ENCODE data around the gene CC2D1A.

CC2D1A gene

DNA sequence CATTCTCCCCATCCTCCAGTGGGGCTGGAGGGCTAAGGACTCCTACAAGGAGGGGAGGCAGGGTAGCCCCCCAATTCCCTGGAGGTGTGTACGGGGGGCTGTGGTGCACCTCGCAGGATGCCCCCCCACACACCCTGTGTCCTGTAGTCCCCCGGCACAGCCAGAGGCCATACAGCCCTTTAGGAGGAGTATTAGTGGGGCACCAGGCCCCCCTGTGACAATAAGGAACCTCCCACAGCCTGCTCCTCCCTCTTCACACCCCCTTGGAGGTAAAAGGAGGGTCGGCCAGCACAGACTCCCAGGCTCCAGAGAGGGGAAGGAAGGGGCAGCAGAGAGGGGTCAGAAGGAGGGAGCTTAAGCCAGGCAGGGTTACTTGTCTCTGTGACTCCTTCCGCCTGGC lies 29.2 kb upstream of the CC2D1A start, which contains the start of gene NANOS3:
TSS of gene NANOS3 (plus strand) at position 301 of the 400 bp plus-strand sequence. CDS start 115 bp downstream, outside the sequence.
- in situ Hi-C loops (cut with HindIII; ENCODE audit: low sequenced_read_pairs): loop anchor here (25.0 kb wide), 1 partner anchor 510 kb away; the partner anchor contains the start of gene ADGRE5

DNA sequence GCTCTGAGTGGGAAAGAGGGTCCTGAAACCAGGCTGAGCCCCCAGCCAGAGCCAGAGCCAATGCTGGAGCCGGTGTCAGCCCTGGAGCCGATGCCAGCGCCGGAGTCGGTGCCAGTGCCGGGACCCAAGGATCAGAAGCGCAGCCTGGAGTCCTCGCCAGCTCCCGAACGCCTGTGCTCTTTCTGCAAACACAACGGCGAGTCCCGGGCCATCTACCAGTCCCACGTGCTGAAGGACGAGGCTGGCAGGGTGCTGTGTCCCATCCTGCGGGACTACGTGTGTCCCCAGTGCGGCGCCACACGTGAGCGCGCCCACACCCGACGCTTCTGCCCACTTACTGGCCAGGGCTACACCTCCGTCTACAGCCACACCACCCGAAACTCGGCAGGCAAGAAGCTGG lies 28.7 kb upstream of the CC2D1A start:
- in situ Hi-C loops (cut with HindIII; ENCODE audit: low sequenced_read_pairs): loop anchor here (25.0 kb wide), 1 partner anchor 510 kb away; the partner anchor contains the start of gene ADGRE5

DNA sequence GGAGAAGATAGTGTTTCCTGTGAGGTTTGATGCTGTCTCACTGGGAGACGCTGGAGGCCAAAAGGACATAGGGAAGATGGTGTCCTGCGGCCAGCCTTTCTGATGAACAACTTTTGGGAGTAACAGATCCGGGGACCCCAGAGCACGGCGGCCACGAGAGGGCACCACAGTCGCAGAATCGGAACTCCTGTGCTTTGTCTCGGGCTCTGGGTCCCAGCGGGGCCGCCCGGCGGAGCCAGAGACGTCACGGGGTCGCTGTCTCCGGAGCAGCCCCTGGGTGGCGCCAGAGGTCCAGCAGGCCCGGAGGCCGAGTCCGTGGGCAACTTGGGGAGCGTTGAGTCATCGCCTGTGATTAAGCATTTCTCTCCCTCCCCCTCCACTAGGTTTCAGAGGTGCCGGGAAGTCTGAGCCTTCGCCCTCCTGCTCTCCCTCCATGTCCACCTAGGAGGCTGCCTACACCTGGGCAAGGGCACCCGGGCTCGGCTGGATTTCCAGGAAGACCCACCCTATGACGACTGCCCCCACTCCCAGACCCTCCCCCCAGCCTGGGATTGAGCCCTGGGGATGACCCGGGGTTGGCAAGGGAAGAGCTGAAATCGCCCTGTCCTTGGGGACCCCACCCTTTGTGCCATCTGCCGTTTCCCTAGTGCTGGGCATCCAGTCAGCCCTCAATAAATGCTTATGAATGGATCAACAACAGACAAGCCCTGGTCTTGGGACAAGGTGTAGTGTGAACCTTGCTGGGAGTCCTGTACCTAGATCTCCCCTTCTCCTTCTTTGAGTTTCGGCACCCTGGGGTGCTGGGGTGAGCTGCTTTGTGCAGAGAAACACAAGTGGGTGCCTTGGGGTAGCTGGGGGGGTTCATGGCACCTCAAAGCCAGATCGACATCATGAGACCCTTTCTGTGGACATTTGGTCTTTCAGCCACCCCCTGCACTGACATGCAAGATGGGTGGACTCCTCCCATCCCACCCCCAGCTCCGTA lies 25.6 kb upstream of the CC2D1A start:
- in situ Hi-C loops (cut with HindIII; ENCODE audit: low sequenced_read_pairs): loop anchor here (10.0 to 25.0 kb wide), 2 partner anchors 254 to 507 kb away; partner anchors contain the start of genes ADGRE5 and ASF1B

DNA sequence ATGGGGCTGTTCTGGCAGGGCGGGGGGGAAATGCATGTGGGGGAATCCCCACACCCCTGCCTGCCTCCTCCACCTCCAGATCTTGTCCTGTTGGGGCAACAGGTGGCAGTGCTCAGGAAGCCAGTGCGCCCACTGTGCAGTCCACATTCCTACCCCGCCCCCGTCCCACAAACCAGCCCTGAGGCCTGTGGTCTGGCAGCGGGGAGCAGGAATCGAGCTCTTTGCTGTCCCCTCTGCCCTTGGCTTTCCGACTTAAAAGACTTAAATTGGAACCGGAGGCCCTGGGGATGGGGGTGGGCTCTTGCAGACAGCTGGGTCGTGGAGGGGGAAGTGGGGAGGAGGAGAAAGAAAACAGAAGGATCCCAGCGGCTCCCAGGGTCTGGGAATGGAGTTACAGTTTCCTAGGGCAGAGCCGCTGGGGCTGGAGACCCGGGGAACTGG lies 24.7 kb upstream of the CC2D1A start:
- in situ Hi-C loops (cut with HindIII; ENCODE audit: low sequenced_read_pairs): loop anchor here (10.0 to 25.0 kb wide), 2 partner anchors 254 to 506 kb away; partner anchors contain the start of genes ADGRE5 and ASF1B

DNA sequence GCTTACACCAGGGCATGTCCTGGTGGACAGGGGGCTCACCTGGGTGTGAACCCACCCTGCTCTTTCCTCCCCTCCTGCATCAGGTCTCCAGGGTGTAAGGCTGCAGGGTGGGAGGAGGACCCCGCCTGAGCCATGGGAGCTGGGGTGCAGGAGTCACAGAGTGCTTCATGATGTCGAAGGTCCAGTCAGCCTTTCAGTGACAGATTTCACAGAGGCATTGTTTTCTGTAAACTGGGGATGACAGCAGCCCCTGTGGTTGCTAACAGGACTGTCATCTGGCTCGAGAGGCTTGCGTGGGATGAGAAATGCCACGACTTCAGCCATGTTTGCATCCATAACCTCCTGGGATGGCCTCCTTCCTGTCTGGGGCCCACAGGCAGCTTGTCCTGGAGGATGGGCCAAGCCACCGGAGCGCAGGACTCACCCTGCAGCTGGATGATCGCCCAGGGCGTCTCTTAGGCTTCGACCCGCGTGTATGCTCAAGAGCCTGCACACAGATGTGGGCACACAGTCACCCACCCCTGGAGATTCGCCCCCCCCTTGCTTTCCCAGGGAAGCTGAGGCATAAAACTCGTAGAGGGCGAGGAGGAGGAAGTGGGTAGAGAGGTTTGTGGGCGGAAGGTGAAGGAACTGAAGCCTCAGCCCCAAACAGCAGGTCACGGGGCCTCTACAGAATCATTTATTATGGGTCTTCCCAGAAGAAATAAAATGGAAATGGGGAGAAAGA lies 24.1 kb upstream of the CC2D1A start:
- in situ Hi-C loops (cut with HindIII; ENCODE audit: low sequenced_read_pairs): loop anchor here (10.0 to 25.0 kb wide), 2 partner anchors 253 to 505 kb away; partner anchors contain the start of genes ADGRE5 and ASF1B

DNA sequence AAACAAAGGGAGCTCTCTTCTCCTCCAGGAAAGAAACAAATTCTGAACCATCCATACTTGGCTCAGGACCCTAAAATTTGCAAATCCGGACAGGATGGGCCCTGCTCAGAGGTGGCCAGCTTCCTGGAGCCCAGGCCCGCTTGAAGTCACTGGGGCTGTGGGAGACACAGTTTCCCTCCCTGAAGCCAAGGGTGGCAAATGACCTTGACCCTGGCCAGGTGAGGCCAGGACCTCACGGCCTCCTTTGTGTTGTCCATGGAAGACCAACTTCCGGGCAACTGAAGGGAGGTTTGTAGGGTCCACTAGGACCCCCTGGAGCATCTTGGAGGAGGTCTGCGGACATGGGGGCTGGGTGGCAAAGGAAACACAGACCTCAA lies 23.6 kb upstream of the CC2D1A start:
- in situ Hi-C loops (cut with HindIII; ENCODE audit: low sequenced_read_pairs): loop anchor here (10.0 to 25.0 kb wide), 2 partner anchors 252 to 505 kb away; partner anchors contain the start of genes ADGRE5 and ASF1B

DNA sequence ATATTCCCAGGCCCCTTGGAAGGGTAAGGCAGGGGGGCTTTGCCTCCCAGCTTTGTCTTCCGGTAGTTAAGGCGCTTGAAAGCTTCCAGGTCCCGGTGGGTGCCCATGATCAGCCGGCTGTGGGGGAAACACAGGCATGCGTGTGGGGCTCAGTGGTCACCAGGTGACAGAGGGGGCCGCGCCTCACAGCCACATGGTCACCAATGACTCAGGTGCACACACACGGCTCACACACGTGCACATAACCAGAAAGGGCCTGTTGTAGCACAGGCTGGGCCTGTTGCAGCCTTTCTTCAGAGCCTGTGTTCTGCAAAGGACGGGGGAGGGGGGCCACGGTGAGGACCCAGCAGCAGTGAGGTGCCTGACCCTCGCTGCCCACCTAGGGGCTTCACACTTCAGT lies 23.2 kb upstream of the CC2D1A start:
- in situ Hi-C loops (cut with HindIII; ENCODE audit: low sequenced_read_pairs): loop anchor here (10.0 to 25.0 kb wide), 2 partner anchors 252 to 504 kb away; partner anchors contain the start of genes ADGRE5 and ASF1B

DNA sequence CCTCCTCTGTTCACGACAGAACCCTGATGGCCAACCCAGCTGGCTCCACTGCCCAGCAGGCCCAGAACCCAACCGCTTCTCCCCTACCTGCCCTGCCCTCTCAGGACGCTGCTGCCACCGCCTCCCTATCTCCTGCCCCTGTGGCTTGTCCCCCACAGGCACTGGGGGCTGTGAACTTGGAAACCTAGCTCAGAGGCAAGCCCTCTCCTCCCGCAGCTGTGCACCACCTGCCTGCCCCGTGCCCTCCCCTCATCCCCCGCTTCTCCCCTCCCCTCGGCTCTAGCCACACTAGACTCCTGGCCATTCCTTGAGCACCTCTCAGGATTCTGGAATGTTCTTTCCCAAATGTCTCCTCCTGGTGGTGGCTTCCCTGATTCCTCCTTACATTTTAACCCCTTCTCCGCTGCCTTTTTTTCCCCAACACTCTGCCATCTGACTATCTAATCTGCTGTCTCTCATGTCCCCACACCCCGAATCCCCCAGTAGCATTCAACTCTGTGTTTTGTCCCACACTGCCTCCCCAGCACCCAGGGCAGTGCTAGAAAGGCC lies 22.4 kb upstream of the CC2D1A start:
- in situ Hi-C loops (cut with HindIII; ENCODE audit: low sequenced_read_pairs): loop anchor here (10.0 to 25.0 kb wide), 2 partner anchors 251 to 504 kb away; partner anchors contain the start of genes ADGRE5 and ASF1B

DNA sequence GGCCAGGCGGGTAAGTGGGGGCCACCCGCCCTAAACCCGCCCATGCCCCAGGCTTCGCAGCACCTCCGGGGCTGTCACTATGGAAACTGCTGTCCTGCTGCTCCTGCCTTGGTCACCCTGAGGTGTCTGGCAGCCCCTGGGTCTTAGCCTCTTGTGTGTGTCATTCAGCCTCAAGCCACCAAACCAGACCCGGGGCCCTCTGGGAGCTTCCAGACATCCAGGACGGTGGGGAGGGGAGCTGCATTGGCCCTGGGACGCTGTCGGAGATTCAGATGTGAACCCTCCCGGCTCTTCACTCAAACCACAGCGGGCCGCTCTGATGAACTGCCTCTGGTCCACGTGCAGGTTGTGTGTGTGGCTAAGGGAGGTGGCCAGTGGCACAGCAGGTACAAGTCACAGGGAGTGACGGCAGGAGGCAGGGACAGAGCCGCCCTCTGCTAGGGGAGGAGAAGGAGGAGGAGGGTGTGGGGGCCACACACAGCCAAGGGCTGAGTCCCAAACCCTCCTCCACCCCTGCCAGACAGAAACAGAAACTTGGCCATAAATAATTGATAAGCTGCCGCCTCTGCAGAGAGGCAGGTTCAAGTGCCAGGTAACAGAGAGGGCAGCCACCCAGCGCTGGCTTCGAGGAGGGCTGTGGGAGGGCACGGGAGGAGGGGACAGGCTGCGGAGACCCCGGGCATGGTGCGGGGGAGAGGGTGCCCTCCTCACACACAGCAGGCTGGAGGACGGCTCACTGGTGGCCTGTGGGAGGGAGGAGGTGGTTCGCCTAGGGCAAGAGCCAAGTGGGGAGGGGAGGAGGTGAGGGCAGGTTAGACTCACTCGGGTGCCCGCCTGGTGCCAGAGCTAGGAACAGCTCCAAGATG lies 21.0 kb upstream of the CC2D1A start:
- in situ Hi-C loops (cut with HindIII; ENCODE audit: low sequenced_read_pairs): loop anchor here (5.0 to 25.0 kb wide), 6 partner anchors 42 to 502 kb away; partner anchors contain the start of genes ADGRE5, ASF1B and DCAF15

DNA sequence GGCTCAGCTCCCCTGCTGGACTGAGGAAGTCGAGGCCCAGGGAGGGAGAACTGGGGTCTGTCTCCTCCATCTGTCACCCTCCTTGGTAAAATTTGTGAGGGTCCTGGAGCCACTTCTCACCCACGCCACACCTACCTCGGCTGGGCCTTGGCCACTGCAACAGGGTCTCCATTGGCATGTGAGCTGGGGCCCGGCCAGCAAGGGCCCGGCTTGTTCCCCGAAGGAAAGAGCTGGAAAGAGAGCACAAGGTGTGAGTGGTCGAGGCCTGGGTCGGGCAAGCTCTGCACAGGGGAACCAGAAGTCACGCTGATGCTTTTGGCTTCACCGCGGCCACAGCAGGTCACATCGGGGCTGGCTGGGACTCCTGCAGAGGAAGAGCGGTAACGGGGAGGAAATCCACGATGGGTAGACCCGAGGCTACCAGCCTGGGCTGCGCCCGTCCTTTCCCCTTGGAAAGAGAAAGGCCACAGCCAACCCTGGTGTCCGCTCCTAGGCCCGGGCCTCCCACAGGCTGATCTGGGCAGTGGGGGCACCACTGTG lies 20.1 kb upstream of the CC2D1A start:
- in situ Hi-C loops (cut with HindIII; ENCODE audit: low sequenced_read_pairs): loop anchor here (5.0 to 25.0 kb wide), 6 partner anchors 41 to 501 kb away; partner anchors contain the start of genes ADGRE5, ASF1B and DCAF15

DNA sequence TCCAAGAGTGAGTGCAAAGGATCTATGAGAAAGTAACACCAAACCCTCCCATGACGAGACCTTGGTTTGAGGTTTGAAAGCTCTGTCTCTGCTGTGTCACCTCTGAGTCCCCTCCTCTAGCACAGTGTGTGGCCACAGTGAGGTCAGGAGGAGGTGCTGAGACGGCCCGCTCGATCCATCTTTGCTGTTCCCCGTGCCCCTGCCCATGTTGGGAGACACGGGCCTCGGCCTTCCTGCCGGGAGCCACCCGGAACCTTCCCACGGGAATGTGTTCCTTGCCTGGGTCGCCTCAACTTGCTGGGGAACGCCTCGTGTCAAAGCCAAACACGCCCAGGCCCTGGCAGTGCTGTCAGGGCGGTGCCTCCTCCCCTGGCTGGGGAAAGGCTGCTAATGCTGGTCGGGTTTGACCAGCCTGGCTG lies 19.0 kb upstream of the CC2D1A start:
- in situ Hi-C loops (cut with HindIII; ENCODE audit: low sequenced_read_pairs): loop anchor here (5.0 to 25.0 kb wide), 6 partner anchors 40 to 500 kb away; partner anchors contain the start of genes ADGRE5, ASF1B and DCAF15

DNA sequence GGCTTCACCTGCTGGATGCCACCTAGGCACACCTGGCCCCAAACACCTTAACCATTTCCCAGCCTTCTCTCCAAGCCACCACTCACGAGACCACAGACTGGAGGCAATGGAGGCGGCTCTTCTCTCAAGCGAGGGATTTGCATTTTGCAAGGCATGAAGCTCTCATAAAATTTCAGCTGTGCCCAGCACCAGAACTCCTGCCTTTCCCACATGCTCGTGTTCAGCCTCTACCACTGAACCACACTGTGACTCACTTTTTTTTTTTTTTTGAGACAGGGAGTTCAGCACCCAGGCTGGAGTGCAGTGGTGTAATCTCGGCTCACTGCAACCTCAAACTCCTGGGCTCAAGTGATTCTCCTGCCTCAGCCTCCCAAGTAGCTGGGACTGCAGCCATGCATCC lies 18.5 kb upstream of the CC2D1A start:
- in situ Hi-C loops (cut with HindIII; ENCODE audit: low sequenced_read_pairs): loop anchor here (5.0 to 25.0 kb wide), 6 partner anchors 40 to 500 kb away; partner anchors contain the start of genes ADGRE5, ASF1B and DCAF15

DNA sequence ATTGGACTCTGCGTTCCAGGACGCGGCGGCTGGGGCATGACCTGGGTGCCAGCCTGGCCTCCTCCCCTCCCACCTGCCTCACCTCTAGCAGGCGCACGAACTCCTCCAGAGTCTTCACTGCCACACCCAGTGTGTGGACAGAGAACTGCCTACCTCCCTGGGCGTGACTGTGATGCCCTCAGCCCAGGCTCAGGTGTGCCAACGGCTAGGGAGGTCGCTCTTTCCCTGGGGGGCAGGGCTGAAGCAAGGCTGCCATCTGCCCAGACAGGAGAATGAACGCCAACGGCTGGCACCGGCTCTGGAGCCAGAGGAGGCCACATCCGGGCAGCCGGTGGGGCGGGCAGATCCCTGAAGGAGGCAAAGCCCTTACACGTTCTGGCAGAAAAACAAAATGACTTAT lies 17.7 kb upstream of the CC2D1A start:
- in situ Hi-C loops (cut with HindIII; ENCODE audit: low sequenced_read_pairs): loop anchor here (5.0 to 25.0 kb wide), 6 partner anchors 39 to 499 kb away; partner anchors contain the start of genes ADGRE5, ASF1B and DCAF15

DNA sequence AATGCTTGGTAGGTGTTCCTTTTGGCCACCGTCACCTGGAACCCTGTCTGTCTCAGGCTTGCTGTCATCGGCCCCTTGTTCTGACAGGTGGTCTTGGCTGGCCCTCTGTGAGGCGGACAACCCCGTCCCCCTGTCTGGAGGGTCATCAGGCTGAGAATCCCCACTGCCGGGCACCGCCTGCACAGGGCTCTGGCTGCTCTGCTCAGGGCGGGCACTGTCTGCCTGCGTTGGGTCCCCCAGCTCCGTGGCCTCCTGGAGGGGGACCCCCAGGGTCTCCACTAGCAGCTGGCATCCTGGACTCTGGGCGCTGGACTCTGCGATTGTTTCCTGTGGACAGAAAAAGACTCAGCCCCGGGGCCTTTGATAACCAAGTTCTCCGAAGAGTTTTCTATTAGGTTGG lies 15.9 kb upstream of the CC2D1A start:
- in situ Hi-C loops (cut with HindIII; ENCODE audit: low sequenced_read_pairs): loop anchor here (25.0 kb wide), 1 partner anchor 497 kb away; the partner anchor contains the start of gene ADGRE5

DNA sequence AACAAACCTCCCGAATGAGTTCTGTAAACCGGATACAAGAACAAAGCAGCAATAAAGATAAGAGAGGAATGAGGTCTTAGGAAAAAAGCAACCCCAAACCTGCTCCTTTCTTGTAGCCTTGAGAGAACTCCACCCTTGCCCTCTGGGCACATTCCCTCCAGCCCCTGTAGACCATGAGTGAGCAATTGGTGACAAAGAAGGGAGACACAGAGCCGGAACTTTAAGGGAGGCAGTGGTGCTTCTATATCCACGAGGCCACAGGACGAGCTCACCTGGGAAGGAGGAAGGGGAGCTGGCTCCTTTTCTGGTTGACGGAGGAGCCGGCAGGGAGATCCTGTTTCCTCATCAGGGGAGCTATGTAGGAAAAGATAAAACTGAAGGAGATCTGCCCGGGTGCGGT lies 13.1 kb upstream of the CC2D1A start:
- in situ Hi-C loops (cut with HindIII; ENCODE audit: low sequenced_read_pairs): loop anchor here (25.0 kb wide), 1 partner anchor 494 kb away; the partner anchor contains the start of gene ADGRE5

DNA sequence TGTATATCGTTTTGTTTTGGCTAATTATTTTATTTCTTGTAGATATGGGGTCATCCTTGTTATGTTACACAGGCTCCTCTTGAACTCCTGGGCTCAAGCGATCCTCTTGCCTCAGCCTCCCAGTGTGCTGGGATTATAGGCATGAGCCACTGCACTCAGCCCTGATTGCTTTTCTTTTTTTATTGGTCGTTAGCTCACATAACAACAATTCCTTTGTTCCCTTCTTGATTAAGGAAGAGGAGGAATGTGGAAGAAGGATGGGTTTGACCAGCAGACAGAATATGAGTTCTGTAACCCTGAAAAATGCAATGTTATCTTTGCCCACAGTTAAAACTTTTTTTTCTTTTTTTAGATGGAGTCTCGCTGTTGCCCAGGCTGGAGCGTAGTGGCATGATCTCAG lies 11.4 kb upstream of the CC2D1A start:
- in situ Hi-C loops (cut with HindIII; ENCODE audit: low sequenced_read_pairs): loop anchor here (25.0 kb wide), 1 partner anchor 493 kb away; the partner anchor contains the start of gene ADGRE5

DNA sequence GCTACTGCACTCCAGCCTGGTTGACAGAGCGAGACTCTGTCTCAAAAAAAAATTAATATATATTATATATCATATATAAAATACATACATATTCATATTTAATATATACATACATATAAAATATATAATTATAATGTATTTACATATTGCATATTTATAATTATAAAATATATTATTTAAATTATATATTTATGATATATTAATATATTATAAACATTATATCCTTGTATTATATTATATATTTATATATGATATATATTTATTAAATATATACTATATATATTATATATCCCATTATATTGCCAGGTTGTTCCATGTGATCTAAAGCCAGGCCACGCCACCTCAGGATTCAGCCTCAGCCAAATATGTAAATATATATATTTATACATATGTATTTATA lies 9.8 kb upstream of the CC2D1A start:
- in situ Hi-C loops (cut with HindIII; ENCODE audit: low sequenced_read_pairs): loop anchor here (25.0 kb wide), 1 partner anchor 491 kb away; the partner anchor contains the start of gene ADGRE5

DNA sequence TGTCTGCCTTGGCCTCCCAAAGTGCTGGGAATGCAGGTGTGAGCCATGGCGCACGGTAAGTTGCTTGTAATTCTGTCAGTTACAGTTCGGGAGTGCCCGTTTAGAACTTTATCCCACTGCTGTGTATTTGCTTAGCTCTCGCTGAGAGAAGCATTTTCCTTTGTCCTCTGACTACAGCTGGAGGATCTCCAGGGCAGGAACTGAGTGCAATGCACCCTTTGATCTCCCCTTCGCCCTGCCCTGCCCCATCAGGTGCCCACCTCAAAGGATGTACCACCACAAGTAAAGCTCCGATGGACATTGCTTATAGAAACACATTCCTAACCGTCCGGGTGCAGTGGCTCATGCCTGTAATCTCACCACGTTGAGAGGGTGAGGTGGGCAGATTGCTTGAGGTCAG lies 6.6 kb upstream of the CC2D1A start:
- in situ Hi-C loops (cut with HindIII; ENCODE audit: low sequenced_read_pairs): loop anchor here (25.0 kb wide), 1 partner anchor 488 kb away; the partner anchor contains the start of gene ADGRE5
